Thymus (tissue), 11 donors: ENCODE measurements around the gene CD36. TPM values are rescaled to one million over a fixed set of nuclear protein-coding genes. Genes with fewer than 3 reads are reported as not detected.

Experiments
- DNase-seq, 9 donors: peaks; one replicate each; pipeline ENCODE4 v3.0.0-alpha.2; 2013; ENCODE audit warnings: low spot score in 9 of 9, low read depth in 6 of 9, missing footprints in 1 of 9
- H3K27ac ChIP-seq, 2 donors: one replicate each; pipeline ENCODE4 v1.5.1; 2013; ENCODE audit warnings: control low read depth in 1 of 2, low read depth in 1 of 2, low read length in 1 of 2, mild to moderate bottlenecking in 1 of 2, moderate library complexity in 1 of 2
- H3K27me3 ChIP-seq, 2 donors: one replicate each; pipeline ENCODE4 v1.5.1; 2013; ENCODE audit warnings: low read length in 1 of 2; ENCODE audit not compliant: control insufficient read depth in 2 of 2, insufficient read depth in 1 of 2
- H3K36me3 ChIP-seq, 2 donors: one replicate each; pipeline ENCODE4 v1.5.1; 2013; ENCODE audit warnings: low read length in 1 of 2, mild to moderate bottlenecking in 1 of 2, moderate library complexity in 1 of 2; ENCODE audit not compliant: control insufficient read depth in 2 of 2, insufficient read depth in 2 of 2
- H3K4me1 ChIP-seq, 2 donors: one replicate each; pipeline ENCODE4 v1.5.1; 2013; ENCODE audit warnings: low read length in 2 of 2; ENCODE audit not compliant: control insufficient read depth in 2 of 2, insufficient read depth in 2 of 2
- H3K4me3 ChIP-seq, 2 donors: one replicate each; pipeline ENCODE4 v1.5.1; 2013; ENCODE audit warnings: low read length in 2 of 2, control low read depth in 1 of 2, mild to moderate bottlenecking in 1 of 2
- H3K9me3 ChIP-seq, 2 donors: one replicate each; pipeline ENCODE4 v1.5.1; 2013; ENCODE audit warnings: low read length in 1 of 2, mild to moderate bottlenecking in 1 of 2; ENCODE audit not compliant: control insufficient read depth in 2 of 2, insufficient read depth in 1 of 2
- WGBS: extraction: QIAGEN DNeasy Blood & Tissue Kit; methylation state at CpG from one replicate; pipeline ENCODE4 v1.1.7; 2013; 5-methylcytosine and 5-hydroxymethylcytosine counted together
- polyA plus RNA-seq: library from polyadenylated mRNA; stranded (reverse); fragments of 200-250 nt; gene quantifications from one replicate; pipeline ENCODE4 v1.2.3, GENCODE V29; 2013
- total RNA-seq: library from RNA; stranded (reverse); fragments of 120-200 nt; gene quantifications from one replicate; pipeline ENCODE4 v1.2.4, GENCODE V29; 2013
- donor health status: healthy.

The CD36 gene
- total and polyA plus RNA-seq, 2 donors = 30.9 to 42.8 TPM

DNA sequence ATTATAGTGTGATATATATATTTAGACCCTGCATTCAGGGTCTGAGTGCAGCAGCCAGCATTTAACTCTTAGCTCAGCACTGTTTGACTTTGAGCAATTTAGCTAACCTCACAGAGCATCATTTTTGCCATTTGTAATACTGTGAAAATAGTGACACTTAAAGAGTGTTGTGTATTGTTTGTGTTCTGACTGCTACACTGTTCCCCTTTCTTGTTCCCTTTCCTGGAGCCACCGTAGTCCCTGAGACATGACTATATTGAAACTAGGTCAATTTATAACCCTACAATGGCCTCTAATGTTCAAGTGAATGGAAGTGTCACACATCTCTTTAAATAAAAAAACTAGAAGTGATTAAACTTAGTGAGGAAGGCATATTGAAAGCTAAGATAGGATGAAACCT lies 20.3 kb upstream of the CD36 start:
- no peaks in the 10 kb centered on the region for H3K4me1 ChIP-seq
- H3K9me3 ChIP-seq = peaks cover 0 to 3% of the 10 kb centered on the region in 2 donors
- no peaks in the 10 kb centered on the region for H3K36me3 ChIP-seq
- no peaks in the 10 kb centered on the region for H3K27me3 ChIP-seq
- WGBS = 36% methylated on average over 1 of the region's 1 CpG
- peak in 1 of 9 donors; percentile 10 for DNase-seq
- H3K4me3 ChIP-seq = no peak overlapping the region
- H3K27ac ChIP-seq = no peak overlapping the region

DNA sequence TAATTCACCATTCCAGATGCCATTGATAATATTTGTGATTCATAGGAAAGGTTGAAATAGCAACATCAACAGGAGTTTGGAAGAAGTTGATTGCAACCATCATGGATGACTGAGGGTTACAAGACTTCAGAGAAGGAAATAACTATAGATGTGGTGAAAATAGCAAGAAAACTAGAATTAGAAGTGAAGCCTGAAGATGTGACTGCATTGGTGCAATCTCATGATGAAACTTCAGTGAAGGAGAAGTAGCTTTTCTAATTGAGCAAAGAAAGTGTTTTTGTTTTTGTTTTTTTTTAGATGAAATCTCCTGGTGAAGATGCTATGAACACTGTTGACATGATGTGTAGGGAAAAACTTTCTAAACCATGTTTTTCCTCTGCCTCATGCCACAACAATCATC lies 18.7 kb upstream of the CD36 start:
- Histone ChIP-seq H3K4me3 (no peak overlapping the region), H3K27me3 (no peaks in the 10 kb centered on the region), H3K36me3 (no peaks in the 10 kb centered on the region), H3K4me1 (no peaks in the 10 kb centered on the region), H3K27ac (no peak overlapping the region), H3K9me3 (peaks cover 0 to 3% of the 10 kb centered on the region in 2 donors)
- DNase-seq = no peak

DNA sequence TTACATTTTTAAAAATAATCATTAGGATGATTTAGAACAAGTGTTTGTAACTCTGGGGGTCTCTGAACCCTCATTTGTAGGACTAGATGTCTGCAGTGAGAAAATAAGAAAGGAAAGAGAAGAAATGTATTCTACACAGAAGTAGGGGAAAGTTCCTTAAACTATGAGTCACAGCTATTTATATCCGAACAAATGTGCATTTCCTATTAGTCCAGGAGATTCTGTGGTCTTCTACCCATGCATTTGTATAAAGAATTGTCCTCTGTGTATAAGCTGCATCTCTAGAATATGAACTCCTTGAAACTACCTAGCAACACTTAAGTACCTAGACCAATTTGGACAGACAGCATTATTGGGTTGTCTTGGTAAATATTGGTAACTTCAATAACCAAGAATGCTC lies 15.9 kb upstream of the CD36 start:
- no peak overlapping the region for H3K27ac ChIP-seq

DNA sequence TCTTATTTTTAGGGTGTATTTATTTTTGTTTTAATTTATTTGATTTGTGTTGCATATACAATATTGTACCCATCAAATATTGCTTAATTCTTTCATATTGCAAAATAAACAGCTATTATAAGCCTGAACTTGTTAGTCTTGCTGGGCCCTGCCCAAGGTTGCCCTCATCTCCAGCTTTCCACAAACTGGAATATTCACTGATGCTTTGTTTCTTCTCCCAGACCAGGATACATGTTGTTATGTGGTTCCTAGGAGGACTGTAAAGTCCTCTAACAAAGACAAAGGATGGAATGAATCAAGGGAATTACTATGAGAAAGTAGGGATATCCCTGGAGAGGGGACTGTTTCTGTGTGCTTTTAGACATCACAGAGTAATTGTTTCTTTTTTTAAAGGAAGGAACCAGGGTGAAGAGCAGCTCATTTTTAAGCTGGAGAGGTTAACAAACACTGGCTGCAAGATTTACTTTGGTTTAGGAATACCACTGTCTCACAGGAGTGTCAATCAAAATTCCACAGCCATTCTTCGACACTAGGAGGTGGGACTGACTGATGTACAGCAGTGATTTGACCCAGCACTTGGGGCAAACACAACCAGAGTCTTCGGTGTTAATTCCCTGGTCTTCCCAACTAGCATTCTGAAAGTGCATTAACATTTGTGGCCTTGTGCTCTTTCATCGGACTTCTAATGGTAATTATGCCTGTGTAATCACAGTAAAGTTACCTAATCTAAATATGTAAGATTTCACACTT lies 14.8 kb upstream of the CD36 start:
- no peak overlapping the region for H3K27ac ChIP-seq
- H3K9me3 ChIP-seq = peaks cover 0 to 3% of the 10 kb centered on the region in 2 donors
- H3K4me3 ChIP-seq = no peak overlapping the region
- H3K36me3 ChIP-seq = no peaks in the 10 kb centered on the region
- no peaks in the 10 kb centered on the region for H3K4me1 ChIP-seq
- WGBS = 94% methylated on average over 3 of the region's 3 CpGs
- no peak for DNase-seq
- H3K27me3 ChIP-seq = no peaks in the 10 kb centered on the region

More for the DNA sequence above, 15.9 kb upstream of the CD36 start:
- Histone ChIP-seq H3K4me3 (no peak overlapping the region), H3K27me3 (no peaks in the 10 kb centered on the region), H3K9me3 (peaks cover 0 to 3% of the 10 kb centered on the region in 2 donors), H3K36me3 (no peaks in the 10 kb centered on the region), H3K4me1 (no peaks in the 10 kb centered on the region)
- 55% methylated on average over 1 of the region's 1 CpG for WGBS
- no peak for DNase-seq

DNA sequence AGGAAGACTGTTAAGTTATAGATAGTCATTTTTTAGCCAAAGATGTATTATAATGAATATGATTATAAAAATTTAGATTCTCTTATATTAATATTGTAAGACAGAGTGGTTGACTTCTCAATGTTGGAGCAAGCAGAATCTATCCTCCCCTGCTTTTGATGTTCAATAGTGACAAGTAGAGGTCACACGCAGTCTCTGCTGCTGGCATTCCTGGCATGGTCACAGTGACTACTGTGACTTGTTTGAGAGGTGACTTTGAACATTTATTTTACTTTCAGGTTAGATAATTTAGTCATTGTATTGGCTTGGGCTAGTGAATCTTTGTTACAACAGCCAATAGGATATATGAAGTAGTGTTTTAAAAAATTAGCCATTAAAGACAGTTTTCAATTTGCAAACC lies 13.7 kb upstream of the CD36 start:
- H3K36me3 ChIP-seq = no peaks in the 10 kb centered on the region
- H3K9me3 ChIP-seq = peaks cover 0 to 3% of the 10 kb centered on the region in 2 donors
- H3K4me3 ChIP-seq = no peak overlapping the region
- no peak overlapping the region for H3K27ac ChIP-seq
- DNase-seq = no peak
- H3K27me3 ChIP-seq = no peaks in the 10 kb centered on the region
- no peaks in the 10 kb centered on the region for H3K4me1 ChIP-seq
- WGBS = 93% methylated on average over 1 of the region's 1 CpG

DNA sequence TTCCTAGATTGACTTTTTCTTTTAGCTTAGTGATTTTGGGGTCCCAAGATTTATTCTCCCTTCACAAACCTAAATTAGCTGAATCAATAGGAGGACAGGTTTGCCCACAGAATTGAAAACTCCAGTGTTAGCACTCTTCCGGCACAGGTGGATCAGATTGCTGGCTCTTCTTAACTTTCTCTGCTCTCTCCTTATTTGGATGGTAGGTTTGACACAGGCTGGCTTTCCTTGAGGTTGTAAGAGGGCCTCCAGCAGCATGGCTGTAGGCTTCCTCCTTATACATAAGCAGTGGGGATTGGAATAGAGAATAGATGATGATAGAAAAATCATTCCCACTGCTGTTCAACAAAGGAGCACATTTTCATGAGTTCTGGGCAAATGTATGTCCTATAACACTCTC lies 9.4 kb upstream of the CD36 start:
- Histone ChIP-seq H3K4me3 (no peak overlapping the region), H3K36me3 (no peaks in the 10 kb centered on the region), H3K27ac (no peak overlapping the region), H3K4me1 (no peaks in the 10 kb centered on the region), H3K9me3 (no peaks in the 10 kb centered on the region), H3K27me3 (no peaks in the 10 kb centered on the region)
- no peak for DNase-seq
- 100% methylated on average over 1 of the region's 1 CpG for WGBS

DNA sequence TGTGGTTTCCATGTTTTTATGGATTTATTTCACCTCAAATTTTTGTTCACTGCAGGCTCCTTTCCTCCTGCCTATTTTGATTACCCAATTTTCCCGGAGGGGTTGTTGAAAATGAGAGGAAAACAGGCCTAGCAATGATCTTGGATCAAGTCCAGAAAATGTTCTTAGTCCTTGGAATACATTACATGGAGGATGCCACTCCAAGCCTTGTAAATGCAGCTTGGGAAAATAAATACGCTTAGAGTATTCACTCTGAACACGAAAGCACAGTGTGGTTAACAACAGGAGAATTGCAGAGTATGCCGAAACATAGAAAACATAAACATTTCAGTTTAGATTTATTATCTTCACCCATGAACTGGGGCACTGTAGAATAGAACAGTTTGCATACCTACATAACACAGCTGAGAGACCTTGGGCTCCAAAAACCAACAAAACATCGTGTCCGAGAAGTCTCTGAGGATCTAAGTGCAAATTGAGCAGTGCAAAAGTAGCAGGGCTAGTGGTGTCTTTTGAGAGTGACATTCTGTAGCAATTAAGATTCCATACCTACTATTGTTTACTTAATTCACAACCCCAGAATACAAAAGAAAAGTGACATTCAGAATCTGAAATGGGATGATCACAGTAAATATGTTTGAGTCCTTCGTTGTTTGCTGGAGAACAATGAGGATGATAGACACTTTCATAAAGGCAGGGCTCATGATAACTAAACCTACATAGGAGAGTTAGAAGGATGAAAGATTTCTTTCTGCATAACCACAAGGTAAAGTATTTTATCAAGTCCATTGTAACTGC lies 7.6 kb upstream of the CD36 start:
- no peak overlapping the region for H3K27ac ChIP-seq
- no peaks in the 10 kb centered on the region for H3K4me1 ChIP-seq
- 95% methylated on average over 7 of the region's 7 CpGs for WGBS
- H3K9me3 ChIP-seq = no peaks in the 10 kb centered on the region
- DNase-seq = no peak
- H3K27me3 ChIP-seq = no peaks in the 10 kb centered on the region
- H3K4me3 ChIP-seq = no peak overlapping the region
- H3K36me3 ChIP-seq = no peaks in the 10 kb centered on the region

DNA sequence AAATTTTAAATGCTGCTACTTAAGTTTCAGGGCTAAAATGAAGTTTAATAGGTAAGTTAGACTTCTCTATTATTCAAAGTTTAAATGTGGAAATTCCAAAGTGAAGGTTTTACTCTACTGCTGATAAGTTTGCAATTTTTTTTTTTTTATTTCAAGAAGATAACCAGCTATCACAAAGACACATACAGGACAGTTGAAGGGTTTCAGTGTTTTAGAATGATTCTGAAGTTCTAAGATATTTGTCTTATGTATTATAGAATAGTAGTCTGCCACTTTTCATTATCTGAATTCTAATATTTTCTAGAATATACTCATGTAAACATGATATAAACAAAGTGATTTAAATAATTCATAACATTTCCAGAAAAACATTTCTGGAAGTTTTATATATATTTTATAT lies 7.0 kb upstream of the CD36 start:
- Histone ChIP-seq H3K4me1 (no peaks in the 10 kb centered on the region), H3K27ac (no peak overlapping the region), H3K36me3 (no peaks in the 10 kb centered on the region), H3K4me3 (no peak overlapping the region), H3K9me3 (no peaks in the 10 kb centered on the region), H3K27me3 (no peaks in the 10 kb centered on the region)
- DNase-seq = no peak

DNA sequence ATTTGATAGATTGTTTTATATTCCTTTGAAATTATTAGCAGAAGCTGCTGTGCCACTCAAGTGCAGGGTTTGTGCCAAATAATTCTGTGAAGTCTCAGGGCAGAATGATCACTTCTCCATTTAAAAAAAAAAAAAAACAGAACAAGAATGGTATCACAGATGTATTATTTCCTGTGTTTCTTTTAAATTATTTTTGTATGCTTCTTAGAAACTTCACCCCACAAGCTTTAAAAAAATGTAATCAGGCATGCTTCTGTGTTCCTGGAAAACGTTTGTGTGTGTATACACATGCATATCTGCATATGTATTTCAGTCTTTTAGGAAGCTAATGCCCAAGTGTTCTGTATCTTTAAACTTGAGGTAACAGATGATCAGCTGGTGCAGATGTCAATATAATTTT lies 6.3 kb upstream of the CD36 start:
- no peaks in the 10 kb centered on the region for H3K4me1 ChIP-seq
- H3K27ac ChIP-seq = no peak overlapping the region
- 6% methylated on average over 1 of the region's 1 CpG for WGBS

More for the DNA sequence above, 6.3 kb upstream of the CD36 start:
- no peaks in the 10 kb centered on the region for H3K36me3 ChIP-seq
- no peaks in the 10 kb centered on the region for H3K27me3 ChIP-seq
- DNase-seq = no peak
- H3K9me3 ChIP-seq = no peaks in the 10 kb centered on the region
- no peak overlapping the region for H3K4me3 ChIP-seq
